HG03097 (cell line): ENCODE data around the gene ATP6V1F.

Experiments used
- ATAC-seq: cut with Tn5 transposase; IDR thresholded peaks from one replicate; pipeline ENCODE4 v1.9.1; 2021; ENCODE audit not compliant: unreplicated experiment, low FRiP score

Gene ATP6V1F

GRCh38 chr7:128847721-128848211, 14.9 kb upstream of the ATP6V1F start:
- no peak for ATAC-seq

GRCh38 chr7:128848289-128849155, 14.1 kb upstream of the ATP6V1F start:
- ATAC-seq: no peak

- ATAC-seq: no peak
Measured at GRCh38 chr7:128849156-128849515, 13.5 kb upstream of the ATP6V1F start.

- no peak for ATAC-seq
Measured at GRCh38 chr7:128849804-128850490, 12.7 kb upstream of the ATP6V1F start.

GRCh38 chr7:128852537-128853254, 10.0 kb upstream of the ATP6V1F start:
- no peak for ATAC-seq

- no peak for ATAC-seq
Measured at GRCh38 chr7:128853799-128854198, 8.9 kb upstream of the ATP6V1F start.

- ATAC-seq: no peak
Measured at GRCh38 chr7:128854396-128854795, 8.3 kb upstream of the ATP6V1F start.

- no peak for ATAC-seq
Measured at GRCh38 chr7:128855559-128855958, 7.1 kb upstream of the ATP6V1F start.

GRCh38 chr7:128856001-128856718, 6.5 kb upstream of the ATP6V1F start:
- ATAC-seq: no peak

- no peak for ATAC-seq
Measured at GRCh38 chr7:128858380-128859231, 4.0 kb upstream of the ATP6V1F start.

GRCh38 chr7:128859232-128860157, 3.2 kb upstream of the ATP6V1F start:
- no peak for ATAC-seq

GRCh38 chr7:128860158-128861073, 2.2 kb upstream of the ATP6V1F start:
- no peak for ATAC-seq

- no peak for ATAC-seq
Measured at GRCh38 chr7:128861957-128862570, 592 bp upstream of the ATP6V1F start.

GRCh38 chr7:128863433-128863989, 855 bp downstream of the ATP6V1F start:
- ATAC-seq: peak; percentile 37

- ATAC-seq: no peak
Measured at GRCh38 chr7:128865303-128865702, 2.6 kb downstream of the ATP6V1F start.

GRCh38 chr7:128865996-128866877, 3.6 kb downstream of the ATP6V1F start:
- no peak for ATAC-seq
